ENCODE data around the gene METTL21C. TPM values are rescaled to one million over a fixed set of nuclear protein-coding genes. Genes with fewer than 3 reads are reported as not detected.

Gene METTL21C
- total RNA-seq, 1 experiment from 2014 or later = not detected

GRCh38 chr13:102700088-102701031 is 5.5 kb upstream of the METTL21C start:
- no peaks in the 10 kb centered on the region for H3K27me3 ChIP-seq (ENCODE audit: insufficient read depth, low read depth)
- DNase-seq = no peak
- H3K4me3 ChIP-seq = no peak overlapping the region
- no peak overlapping the region for H3K4me2 ChIP-seq
- no peaks in the 10 kb centered on the region for H3K79me2 ChIP-seq (ENCODE audit: low read depth)
- CTCF ChIA-PET = no interaction called here
- no peak overlapping the region for H2AFZ ChIP-seq
- H3K4me1 ChIP-seq (replicated peaks; ENCODE audit: insufficient read depth) = peaks cover 35% of the 10 kb centered on the region
- TF ChIP-seq EZH2 (IDR thresholded peaks at IDR 0.05; ENCODE audit: low read depth) (no peak), CTCF (conservative IDR thresholded peaks at IDR 0.05) (no peak)
- H3K36me3 ChIP-seq (ENCODE audit: low read depth) = no peaks in the 10 kb centered on the region
- no peak overlapping the region for H3K27ac ChIP-seq
- no peaks in the 10 kb centered on the region for H3K9me3 ChIP-seq (ENCODE audit: insufficient read depth, low read depth)
- no peaks in the 10 kb centered on the region for H4K20me1 ChIP-seq (ENCODE audit: insufficient read depth)
- peaks cover 31% of the 10 kb centered on the region for H3F3A ChIP-seq (ENCODE audit: insufficient read depth, low read depth)
- no peaks in the 10 kb centered on the region for H3K9me2 ChIP-seq (ENCODE audit: insufficient read depth)
- intact Hi-C loops (cut with micrococcal nuclease; ENCODE audit: unreplicated experiment) = no loop called here
- no TSS peak for BruUV-seq (replicated peaks)
- POLR2A ChIA-PET (ENCODE audit: unreplicated experiment) = no interaction called here

- DNase-seq = no peak
- intact Hi-C loops (cut with micrococcal nuclease; ENCODE audit: unreplicated experiment) = no loop called here
- H3F3A ChIP-seq (ENCODE audit: insufficient read depth, low read depth) = peaks cover 23% of the 10 kb centered on the region
- H3K4me3 ChIP-seq = no peak overlapping the region
- no peak overlapping the region; the same call in 1 of the 2 replicates for H3K4me2 ChIP-seq
- H2AFZ ChIP-seq = no peak overlapping the region
- no peaks in the 10 kb centered on the region for H3K27me3 ChIP-seq (ENCODE audit: insufficient read depth, low read depth)
- H4K20me1 ChIP-seq (ENCODE audit: insufficient read depth) = no peaks in the 10 kb centered on the region
- H3K36me3 ChIP-seq (ENCODE audit: low read depth) = no peaks in the 10 kb centered on the region
- H3K79me2 ChIP-seq (ENCODE audit: low read depth) = no peaks in the 10 kb centered on the region
- no TSS peak for BruUV-seq (replicated peaks)
- CTCF ChIA-PET = no interaction called here
- no peak for TF ChIP-seq EZH2 (IDR thresholded peaks at IDR 0.05; ENCODE audit: low read depth)
- TF ChIP-seq CTCF (conservative IDR thresholded peaks at IDR 0.05) = no peak
- no peaks in the 10 kb centered on the region for H3K9me2 ChIP-seq (ENCODE audit: insufficient read depth)
- POLR2A ChIA-PET (ENCODE audit: unreplicated experiment) = no interaction called here
- H3K9me3 ChIP-seq (ENCODE audit: insufficient read depth, low read depth) = no peaks in the 10 kb centered on the region
- peaks cover 27% of the 10 kb centered on the region for H3K4me1 ChIP-seq (replicated peaks; ENCODE audit: insufficient read depth)
- H3K27ac ChIP-seq = no peak overlapping the region
Measured at GRCh38 chr13:102699504-102699903, 4.7 kb upstream of the METTL21C start.

GRCh38 chr13:102698649-102698980 is 3.8 kb upstream of the METTL21C start:
- TF ChIP-seq EZH2 (IDR thresholded peaks at IDR 0.05; ENCODE audit: low read depth) (no peak), CTCF (conservative IDR thresholded peaks at IDR 0.05) (no peak)
- Histone ChIP-seq H3K4me3 (no peak overlapping the region), H3K9me2 (ENCODE audit: insufficient read depth) (no peaks in the 10 kb centered on the region), H3K36me3 (ENCODE audit: low read depth) (no peaks in the 10 kb centered on the region), H3K79me2 (ENCODE audit: low read depth) (no peaks in the 10 kb centered on the region), H3K27me3 (ENCODE audit: insufficient read depth, low read depth) (no peaks in the 10 kb centered on the region), H2AFZ (no peak overlapping the region), H3F3A (ENCODE audit: insufficient read depth, low read depth) (peaks cover 14% of the 10 kb centered on the region; the same call in 1 of the 2 replicates), H4K20me1 (ENCODE audit: insufficient read depth) (no peaks in the 10 kb centered on the region), H3K9me3 (ENCODE audit: insufficient read depth, low read depth) (no peaks in the 10 kb centered on the region), H3K4me1 (replicated peaks; ENCODE audit: insufficient read depth) (peaks cover 23% of the 10 kb centered on the region), H3K27ac (no peak overlapping the region), H3K4me2 (no peak overlapping the region)
- no peak for DNase-seq
- BruUV-seq (replicated peaks) = no TSS peak
- POLR2A ChIA-PET (ENCODE audit: unreplicated experiment) = no interaction called here
- intact Hi-C loops (cut with micrococcal nuclease; ENCODE audit: unreplicated experiment) = no loop called here
- CTCF ChIA-PET = no interaction called here
